Upper lobe of left lung (tissue), 6 donors: ENCODE results near the gene MTA2. TPM values are rescaled to one million over a fixed set of nuclear protein-coding genes. Genes with fewer than 3 reads are reported as not detected.

Source experiments
- ATAC-seq, 2 donors: fragments of 200-7000 bp; cut with Tn5 transposase; one replicate each; pipeline ENCODE4 v1.9.1; 2022; ENCODE audit warnings: mild to moderate bottlenecking in 2 of 2, moderate library complexity in 2 of 2; ENCODE audit not compliant: low FRiP score in 2 of 2
- DNase-seq, 2 donors: peaks; one replicate each; pipeline ENCODE4 v3.0.0-alpha.2; 2019 to 2020
- H3K27ac ChIP-seq, 4 donors: fragments of 200-600 bp; sonication (generic); one replicate each; pipeline ENCODE4 v1.5.1; 2016 to 2019
- H3K27me3 ChIP-seq, 4 donors: fragments of 200-600 bp; sonication (generic); one replicate each; pipeline ENCODE4 v1.5.1; 2017 to 2019
- H3K36me3 ChIP-seq, 4 donors: fragments of 200-600 bp; sonication (generic); one replicate each; pipeline ENCODE4 v1.5.1; 2016 to 2019
- H3K4me1 ChIP-seq, 4 donors: fragments of 200-600 bp; sonication (generic); one replicate each; pipeline ENCODE4 v1.5.1; 2018 to 2019
- H3K4me3 ChIP-seq, 4 donors: fragments of 200-600 bp; sonication (generic); one replicate each; pipeline ENCODE4 v1.5.1; 2017 to 2019; ENCODE audit warnings: mild to moderate bottlenecking in 2 of 4, moderate library complexity in 1 of 4
- H3K9me3 ChIP-seq, 4 donors: fragments of 200-600 bp; sonication (generic); one replicate each; pipeline ENCODE4 v1.5.1; 2018 to 2019
- EP300 ChIP-seq, 4 donors: sonication (generic); formaldehyde crosslinking; IDR thresholded peaks; one replicate each; pipeline ENCODE4 v1.5.1; 2017; ENCODE audit warnings: antibody characterized with exemption in 4 of 4, control low read depth in 2 of 4
- POLR2A ChIP-seq, 4 donors: fragments of 450-650 bp; IDR thresholded peaks; one replicate each; pipeline ENCODE4 v1.5.1; 2016 to 2017; ENCODE audit warnings: antibody characterized with exemption in 4 of 4, mild to moderate bottlenecking in 2 of 4
- POLR2AphosphoS5 ChIP-seq, 2 donors: sonication (generic); formaldehyde crosslinking; IDR thresholded peaks; one replicate each; pipeline ENCODE4 v1.5.1; 2017; ENCODE audit warnings: antibody characterized with exemption in 2 of 2
- WGBS, 2 donors: methylation state at CpG; one replicate each; pipeline ENCODE4 v1.1.5; 2017 to 2018; 5-methylcytosine and 5-hydroxymethylcytosine counted together
- total RNA-seq, 6 donors: library from RNA; depleted of rRNA in 4 of 6; stranded (reverse); fragments of >200 nt in 4 of 6; gene quantifications; one replicate each; pipeline versions ENCODE4 v1.1.0 to v1.2.1, GENCODE V29; 2016 to 2021
- TF ChIP-seq, protein P1 (sequence below), 6 experiments: fragments of 450-650 bp in 4 of 6; fragments of 200-600 bp in 2 of 6; sonication (generic) in 2 of 6; IDR thresholded peaks; one replicate each; pipeline ENCODE4 v1.5.1; 2016 to 2019; ENCODE audit warnings: antibody characterized with exemption in 6 of 6
- donor health status: DM: no; HTN: no; CAD: no; lungs with moderate emphysema.
- donor health status: DM: no; HTN: yes; CAD: no; lungs with severe emphysema.

The MTA2 gene
- total RNA-seq, 6 donors from 2014 or later, result 57.6 to 88.0 (median 69.8) TPM

DNA sequence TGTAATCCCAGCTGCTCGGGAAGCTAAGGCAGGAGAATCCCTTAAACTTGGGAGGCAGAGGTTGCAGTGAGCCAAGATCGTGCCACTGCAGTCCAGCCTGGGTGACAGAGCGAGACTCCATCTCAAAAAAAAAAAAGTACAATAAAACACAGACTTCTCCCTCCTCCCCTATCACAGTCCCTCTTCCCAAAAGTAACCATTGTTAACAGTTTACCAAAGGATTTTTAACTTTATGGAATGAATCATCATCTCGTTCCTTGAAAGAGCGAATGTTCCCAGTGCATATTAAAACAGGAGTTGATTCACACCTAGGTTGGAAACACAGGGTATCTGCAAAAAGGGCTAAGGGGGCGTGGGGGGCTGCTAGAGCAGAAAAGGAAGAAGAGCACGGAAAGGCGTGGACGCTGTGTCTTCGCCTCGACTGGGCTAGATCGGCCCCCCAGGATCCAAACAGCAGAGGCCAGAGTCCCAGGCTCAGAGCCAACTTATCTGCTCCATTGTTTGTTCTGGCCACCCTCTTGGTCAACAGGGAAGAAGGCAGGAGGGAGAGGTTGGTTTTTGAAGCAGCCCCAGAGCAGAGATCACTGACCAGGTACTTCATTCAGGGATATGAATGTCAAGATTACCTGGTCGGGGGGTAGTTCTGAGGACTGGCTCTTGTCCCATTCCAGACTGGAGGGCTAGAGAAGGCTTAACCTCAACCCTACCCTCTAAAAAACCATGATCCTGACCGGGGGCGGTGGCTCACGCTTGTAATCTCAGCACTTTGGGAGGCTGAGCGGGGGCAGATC, 52.9 kb downstream of the MTA2 start:
- Histone ChIP-seq H3K27me3 (peaks cover 0 to 4% (median 0%) of the 10 kb centered on the region in 4 donors), H3K27ac (peak overlapping the region; percentile 40 to 99 (median 98)), H3K4me1 (peaks cover 66 to 82% (median 75%) of the 10 kb centered on the region in 4 donors), H3K9me3 (no peaks in the 10 kb centered on the region), H3K36me3 (no peaks in the 10 kb centered on the region), H3K4me3 (no peak overlapping the region)
- ATAC-seq, result no peak
- peak in 1 of 2 donors; percentile 66 for DNase-seq
- no peak for TF ChIP-seq POLR2AphosphoS5 (IDR thresholded peaks at IDR 0.05)
- no peak for TF ChIP-seq POLR2A (IDR thresholded peaks at IDR 0.05)
- TF ChIP-seq EP300 (IDR thresholded peaks at IDR 0.05), result no peak
- TF ChIP-seq, protein P1, sequence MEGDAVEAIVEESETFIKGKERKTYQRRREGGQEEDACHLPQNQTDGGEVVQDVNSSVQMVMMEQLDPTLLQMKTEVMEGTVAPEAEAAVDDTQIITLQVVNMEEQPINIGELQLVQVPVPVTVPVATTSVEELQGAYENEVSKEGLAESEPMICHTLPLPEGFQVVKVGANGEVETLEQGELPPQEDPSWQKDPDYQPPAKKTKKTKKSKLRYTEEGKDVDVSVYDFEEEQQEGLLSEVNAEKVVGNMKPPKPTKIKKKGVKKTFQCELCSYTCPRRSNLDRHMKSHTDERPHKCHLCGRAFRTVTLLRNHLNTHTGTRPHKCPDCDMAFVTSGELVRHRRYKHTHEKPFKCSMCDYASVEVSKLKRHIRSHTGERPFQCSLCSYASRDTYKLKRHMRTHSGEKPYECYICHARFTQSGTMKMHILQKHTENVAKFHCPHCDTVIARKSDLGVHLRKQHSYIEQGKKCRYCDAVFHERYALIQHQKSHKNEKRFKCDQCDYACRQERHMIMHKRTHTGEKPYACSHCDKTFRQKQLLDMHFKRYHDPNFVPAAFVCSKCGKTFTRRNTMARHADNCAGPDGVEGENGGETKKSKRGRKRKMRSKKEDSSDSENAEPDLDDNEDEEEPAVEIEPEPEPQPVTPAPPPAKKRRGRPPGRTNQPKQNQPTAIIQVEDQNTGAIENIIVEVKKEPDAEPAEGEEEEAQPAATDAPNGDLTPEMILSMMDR (IDR thresholded peaks at IDR 0.05), result no peak
- WGBS, 2 donors, result 66 to 67% methylated on average over 17 of the region's 17 CpGs

DNA sequence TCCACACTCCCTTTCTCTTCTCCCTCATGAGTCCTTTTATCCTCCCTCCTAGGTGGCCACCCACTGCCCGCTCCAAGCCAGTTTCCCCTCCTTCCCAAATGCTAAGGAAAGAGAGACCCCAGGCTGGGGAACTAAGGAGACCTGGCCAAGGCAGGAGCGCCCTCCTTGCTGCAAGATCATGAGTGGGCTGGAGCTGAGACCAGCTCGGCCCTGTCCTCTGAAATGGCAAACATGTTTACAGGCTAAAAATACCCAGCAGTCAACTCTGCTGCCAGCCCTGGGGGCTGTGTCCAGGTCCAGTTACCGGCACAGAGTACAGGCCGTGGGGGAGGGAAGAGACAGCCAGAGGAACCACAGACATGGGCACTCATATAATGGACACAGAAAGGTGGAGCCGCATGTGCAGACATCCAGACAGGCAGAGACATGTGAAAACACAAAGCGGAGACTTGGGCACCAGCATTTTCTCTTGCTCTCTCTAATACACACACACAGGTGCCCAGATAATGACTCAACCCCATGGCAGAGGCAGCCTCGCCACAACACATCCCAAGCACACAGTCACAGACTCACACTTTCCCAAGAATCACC, 53.9 kb downstream of the MTA2 start:
- WGBS, 2 donors, result 64 to 72% methylated on average over 8 of the region's 8 CpGs
- ATAC-seq (no peak), DNase-seq (no peak)
- Histone ChIP-seq H3K4me3 (peak overlapping the region in 3 of 4 donors; percentile 85 to 99 (median 92)), H3K27me3 (peaks cover 0 to 4% (median 0%) of the 10 kb centered on the region in 4 donors), H3K4me1 (peaks cover 66 to 82% (median 75%) of the 10 kb centered on the region in 4 donors), H3K9me3 (no peaks in the 10 kb centered on the region), H3K36me3 (no peaks in the 10 kb centered on the region), H3K27ac (peak overlapping the region; percentile 96 to 99 (median 98))
- TF ChIP-seq, protein P1 (IDR thresholded peaks at IDR 0.05), result no peak
- peak in 1 of 2 donors; percentile 8 for TF ChIP-seq POLR2AphosphoS5 (IDR thresholded peaks at IDR 0.05)

DNA sequence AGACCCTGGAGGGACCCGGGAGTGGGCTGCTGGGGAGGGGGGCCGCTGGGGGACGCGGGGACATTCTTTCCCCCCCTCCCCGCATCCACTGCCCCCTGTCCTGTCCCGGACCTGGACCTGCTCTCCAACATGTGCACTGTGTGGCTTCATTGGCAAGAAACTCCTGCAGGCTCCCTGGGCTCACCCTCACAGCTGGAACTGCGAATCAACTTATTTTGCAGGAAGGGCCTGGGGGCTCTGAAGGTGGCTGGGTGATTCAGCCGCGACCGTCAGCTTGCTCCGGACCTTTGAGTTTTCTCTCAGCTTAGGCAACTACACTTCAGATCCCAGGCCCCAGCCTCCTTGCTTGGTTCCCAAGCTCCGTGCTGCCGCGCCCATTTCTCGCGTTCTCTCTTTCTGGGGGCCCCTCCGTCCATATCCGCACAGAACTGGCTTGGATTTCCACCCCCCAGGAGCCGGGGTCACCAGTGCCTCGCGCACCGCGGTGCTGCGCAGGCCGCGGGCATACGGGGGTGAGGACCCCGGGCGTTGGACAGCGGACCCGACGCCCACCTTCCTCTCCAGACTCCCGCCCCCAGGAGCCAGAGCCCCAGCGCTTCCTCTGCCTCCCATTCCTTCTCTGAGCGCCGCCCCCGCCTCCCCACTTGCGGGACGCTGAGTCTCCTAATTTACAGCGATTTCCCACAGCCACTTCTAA, 54.6 kb downstream of the MTA2 start:
- WGBS, 2 donors, result 12 to 17% methylated on average over 29 to 36 of the region's 40 CpGs
- Histone ChIP-seq H3K27ac (peak overlapping the region; percentile 96 to 99 (median 98)), H3K36me3 (no peaks in the 10 kb centered on the region), H3K9me3 (no peaks in the 10 kb centered on the region), H3K4me1 (peaks cover 65 to 82% (median 75%) of the 10 kb centered on the region in 4 donors), H3K4me3 (peak overlapping the region; percentile 85 to 99 (median 92)), H3K27me3 (peaks cover 0 to 4% (median 0%) of the 10 kb centered on the region in 4 donors)
- peak in 1 of 2 donors; percentile 83 for DNase-seq
- no peak for ATAC-seq
- TF ChIP-seq POLR2AphosphoS5 (IDR thresholded peaks at IDR 0.05), result no peak
- TF ChIP-seq, protein P1 (IDR thresholded peaks at IDR 0.05), result no peak
- TF ChIP-seq EP300 (IDR thresholded peaks at IDR 0.05), result no peak
- no peak for TF ChIP-seq POLR2A (IDR thresholded peaks at IDR 0.05)

DNA sequence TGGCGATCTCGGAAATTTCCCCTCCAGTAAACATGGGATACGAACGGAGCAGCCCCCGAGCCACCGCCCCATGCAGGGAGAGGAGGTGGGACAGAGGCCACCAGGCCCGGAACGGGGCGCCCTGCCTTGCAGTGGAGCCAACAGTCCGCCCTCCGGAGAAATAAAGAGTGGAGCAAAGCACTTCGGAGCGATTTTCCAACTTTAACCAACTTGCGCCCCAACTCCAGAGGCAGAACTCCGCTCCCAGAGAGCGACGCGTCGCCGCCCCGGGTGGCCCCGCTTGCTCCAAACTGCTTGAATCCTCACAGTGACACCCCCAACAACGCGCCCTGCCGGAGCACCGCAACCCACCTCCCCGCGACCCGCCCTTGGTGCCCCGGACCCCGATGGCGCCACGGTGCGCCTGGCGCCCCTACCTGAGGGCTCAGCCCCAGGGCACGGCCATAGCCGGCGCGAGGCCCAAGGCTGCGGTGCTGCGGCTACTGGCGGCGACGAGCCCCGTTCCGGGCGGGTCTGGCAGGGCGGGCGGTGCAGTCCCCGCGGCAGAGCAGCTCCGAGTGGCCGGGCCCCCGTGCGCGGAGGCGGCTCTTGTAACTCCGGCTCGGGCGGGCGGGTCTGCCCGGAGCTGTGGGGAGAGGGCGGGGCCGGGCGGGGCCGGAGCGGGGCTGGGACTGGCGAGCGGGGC, 55.3 kb downstream of the MTA2 start, which contains the start of gene AHNAK:
AHNAK (minus strand) TSS at position 563 of the 685 bp plus-strand sequence. CDS start 10,708 bp downstream, outside the sequence.
- peak within 1 kb of the TSS; percentile 96 to 99 (median 98) for H3K27ac ChIP-seq
- DNase-seq (peak; percentile 86 to 97), ATAC-seq (peak; percentile 68 to 82)
- H3K27me3 ChIP-seq, result peaks cover 0 to 4% (median 0%) of the 10 kb centered on the region in 4 donors
- WGBS, 2 donors, result 0% methylated on average over 4 to 14 of the region's 69 CpGs
- peaks cover 65 to 82% (median 75%) of the 10 kb centered on the region in 4 donors for H3K4me1 ChIP-seq
- no peaks in the 10 kb centered on the region for H3K36me3 ChIP-seq
- peak within 1 kb of the TSS; percentile 85 to 99 (median 92) for H3K4me3 ChIP-seq
- TF ChIP-seq, protein P1 (IDR thresholded peaks at IDR 0.05), result peak in 1 of 6 experiments; percentile 7
- TF ChIP-seq EP300 (IDR thresholded peaks at IDR 0.05) (no peak), POLR2A (IDR thresholded peaks at IDR 0.05) (peak; percentile 78 to 94 (median 92)), POLR2AphosphoS5 (IDR thresholded peaks at IDR 0.05) (peak; percentile 90 to 95)
- no peaks in the 10 kb centered on the region for H3K9me3 ChIP-seq
